Ectodermal cell (in vitro differentiated cells): ENCODE data around the gene HOXB1. TPM values are rescaled to one million over a fixed set of nuclear protein-coding genes. Genes with fewer than 3 reads are reported as not detected.
A peak's percentile ranks its signal among the peaks of the same experiment; 100 is the strongest.

ENCODE experiments used
- H3K27ac ChIP-seq: 2 replicates; pipeline ENCODE4 v1.7.0; 2013; ENCODE audit warnings: mild to moderate bottlenecking, low read depth, low read length; ENCODE audit not compliant: insufficient read depth, poor library complexity, severe bottlenecking
- H3K27me3 ChIP-seq: 2 replicates; pipeline ENCODE4 v1.7.0; 2013; ENCODE audit warnings: mild to moderate bottlenecking, low read length; ENCODE audit not compliant: insufficient read depth, control insufficient read depth, poor library complexity, severe bottlenecking
- H3K36me3 ChIP-seq: one replicate; pipeline ENCODE4 v1.7.0; 2013; ENCODE audit warnings: low read length; ENCODE audit not compliant: control insufficient read depth, insufficient read depth
- H3K4me1 ChIP-seq: one replicate; pipeline ENCODE4 v1.7.0; 2013; ENCODE audit warnings: low read length; ENCODE audit not compliant: control insufficient read depth, insufficient read depth
- H3K4me3 ChIP-seq: 2 replicates; pipeline ENCODE4 v1.7.0; 2013; ENCODE audit warnings: low read depth, low read length, control low read depth; ENCODE audit not compliant: insufficient read depth
- H3K9me3 ChIP-seq: 2 replicates; pipeline ENCODE4 v1.7.0; 2013; ENCODE audit warnings: mild to moderate bottlenecking, low read length, moderate library complexity; ENCODE audit not compliant: control insufficient read depth
- whole genome bisulfite sequencing, 2 experiments: methylation state at CpG; one replicate each; pipeline ENCODE4 v1.1.7; 2013; ENCODE audit warnings: missing lambda C conversion rate in 2 of 2; 5-methylcytosine and 5-hydroxymethylcytosine counted together
- polyA plus RNA-seq, 4 experiments: library from polyadenylated mRNA; stranded (reverse); fragments of 50-300 nt; gene quantifications; one replicate each; pipeline ENCODE4 v1.2.3, GENCODE V29; 2013

The HOXB1 gene
- 8.4 TPM for polyA plus RNA-seq (2013, experiment 1 of 4)
- 6.0 TPM for polyA plus RNA-seq (2013, experiment 2 of 4)
- polyA plus RNA-seq (2013, experiment 3 of 4) = 19.2 TPM
- 20.3 TPM for polyA plus RNA-seq (2013, experiment 4 of 4)

DNA sequence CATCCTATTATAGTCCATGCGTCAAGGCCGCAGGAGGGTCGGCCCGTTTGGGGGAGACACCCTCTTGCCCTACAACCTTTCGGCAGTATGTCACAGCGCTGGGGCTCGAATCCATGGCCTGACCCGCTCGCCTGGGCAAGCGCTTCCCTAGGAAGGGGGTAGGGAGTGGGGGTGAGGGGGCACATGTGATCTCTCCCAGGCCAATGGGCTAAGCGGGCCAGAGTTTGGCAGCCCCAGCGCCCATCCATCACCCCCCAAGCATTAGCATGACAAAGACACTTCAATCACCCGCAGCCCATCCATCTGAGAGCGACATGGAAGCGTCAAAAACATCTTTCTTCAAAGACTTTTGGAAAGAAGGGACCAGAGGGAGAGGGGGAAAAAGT is at the start of gene HOXB1:
Gene HOXB1 (minus strand): TSS at position 125 of the 386 bp plus-strand sequence. CDS start 107 bp downstream, at position 18.
- Histone ChIP-seq H3K4me1 (peaks cover 32% of the 10 kb centered on the region), H3K27ac (peak within 1 kb of the TSS; percentile 60), H3K27me3 (peaks cover 91% of the 10 kb centered on the region), H3K9me3 (no peaks in the 10 kb centered on the region), H3K36me3 (no peaks in the 10 kb centered on the region), H3K4me3 (peak within 1 kb of the TSS; percentile 12)
- 3% methylated on average over 15 of the region's 15 CpGs for WGBS, 2 experiments

DNA sequence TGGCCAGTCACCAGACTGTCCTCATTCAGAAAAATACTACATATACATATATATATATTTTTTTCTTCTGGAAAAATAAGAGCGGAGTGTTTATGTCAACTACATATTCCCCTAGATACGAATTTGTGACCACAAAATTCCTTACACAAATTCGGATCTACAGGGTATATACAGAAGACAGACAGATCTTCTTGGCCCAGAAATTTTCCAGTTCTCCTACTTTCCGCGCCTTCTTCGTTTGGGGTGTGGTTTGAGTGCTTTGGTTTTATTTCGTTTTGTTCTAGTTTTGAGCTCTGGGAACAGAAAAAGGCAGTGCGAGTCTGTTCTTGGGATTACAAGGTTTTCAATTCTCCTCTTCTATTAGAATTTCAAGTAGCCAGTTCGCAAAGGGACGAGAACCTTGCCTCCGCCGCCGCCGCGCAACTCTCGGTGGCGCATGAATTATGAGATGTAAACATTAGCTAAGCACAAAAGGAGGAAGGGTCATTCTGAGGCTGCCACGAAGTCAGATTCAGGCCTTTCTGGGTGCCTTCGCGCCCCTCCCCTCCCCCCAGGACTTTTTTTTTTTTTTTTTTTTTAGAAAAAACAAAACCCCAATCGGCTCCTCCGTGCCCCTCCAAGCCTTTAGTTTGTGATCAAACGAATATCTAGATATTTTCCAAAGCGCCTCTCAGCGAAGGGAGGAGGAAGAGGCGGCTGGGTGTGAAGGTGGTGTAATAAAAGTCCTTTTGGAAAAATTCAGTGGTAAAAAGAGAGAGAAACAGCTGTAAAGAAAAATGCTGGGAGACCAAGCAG is 49.1 kb upstream of the HOXB1 start:
- Histone ChIP-seq H3K27me3 (peaks cover 100% of the 10 kb centered on the region), H3K36me3 (no peaks in the 10 kb centered on the region), H3K27ac (no peak overlapping the region), H3K9me3 (no peaks in the 10 kb centered on the region), H3K4me1 (no peaks in the 10 kb centered on the region), H3K4me3 (no peak overlapping the region)
- 6 to 8% methylated on average over 24 of the region's 26 CpGs for WGBS, 2 experiments

DNA sequence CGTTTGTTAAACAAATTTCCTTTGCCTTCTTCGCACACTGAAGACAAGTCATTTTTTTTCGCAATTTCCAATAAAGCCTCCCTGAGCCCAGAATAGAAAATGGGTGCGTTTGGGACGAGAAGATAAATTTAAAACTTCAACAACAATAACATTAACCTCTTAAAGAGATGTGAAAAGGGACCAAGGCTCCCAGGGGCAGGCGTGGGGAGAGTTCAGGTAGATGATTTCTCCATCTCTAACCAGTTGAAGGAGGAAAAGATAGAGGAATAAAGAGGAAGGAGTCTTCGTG is 48.6 kb upstream of the HOXB1 start:
- 5 to 6% methylated on average over 3 to 6 of the region's 7 CpGs for WGBS, 2 experiments
- Histone ChIP-seq H3K27me3 (peaks cover 100% of the 10 kb centered on the region), H3K4me1 (no peaks in the 10 kb centered on the region), H3K9me3 (no peaks in the 10 kb centered on the region), H3K4me3 (no peak overlapping the region), H3K36me3 (no peaks in the 10 kb centered on the region), H3K27ac (no peak overlapping the region)

DNA sequence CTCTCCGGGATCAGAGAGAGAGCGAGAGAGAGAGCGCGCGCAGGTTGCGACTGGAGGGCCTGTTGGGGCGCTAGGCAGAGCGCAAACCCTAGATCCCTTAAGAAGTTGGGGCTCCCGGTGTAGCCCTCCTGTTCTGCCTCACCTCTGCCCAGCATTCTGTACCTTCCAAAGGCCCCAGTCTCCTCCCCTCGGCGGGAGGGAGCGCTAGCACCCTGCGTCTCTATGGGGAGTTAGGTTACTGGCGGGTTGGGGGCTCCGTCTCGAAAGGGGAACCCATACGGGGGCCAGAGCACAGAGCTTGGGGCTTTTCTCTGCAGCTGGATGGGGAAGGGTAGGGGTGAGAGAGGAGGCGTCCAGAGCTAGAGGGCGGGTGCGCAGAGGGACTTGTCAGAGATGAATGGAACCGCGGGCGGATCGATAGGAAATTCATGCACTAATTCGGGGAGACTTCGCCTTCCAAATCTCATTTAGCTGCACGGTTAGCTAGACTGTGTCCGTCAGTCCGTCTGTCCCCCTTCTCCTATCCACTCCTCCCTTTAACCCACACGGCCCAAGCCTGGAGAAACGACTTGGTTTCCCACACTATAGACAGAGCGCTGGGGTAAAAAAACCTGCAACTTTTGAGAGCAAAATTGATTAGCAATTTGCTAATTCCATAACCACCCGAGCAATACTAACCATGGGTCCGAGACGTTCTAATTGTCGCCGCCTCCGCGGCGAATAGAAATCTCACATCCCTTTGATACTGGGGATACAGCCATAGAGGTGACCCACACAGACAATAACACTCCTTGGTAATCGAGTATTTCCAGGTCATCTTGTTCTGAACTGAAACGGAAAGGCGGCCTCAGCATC is 48.0 kb upstream of the HOXB1 start:
- Histone ChIP-seq H3K4me1 (no peaks in the 10 kb centered on the region), H3K9me3 (no peaks in the 10 kb centered on the region), H3K36me3 (no peaks in the 10 kb centered on the region), H3K27ac (no peak overlapping the region), H3K4me3 (no peak overlapping the region), H3K27me3 (peaks cover 100% of the 10 kb centered on the region)
- 3 to 4% methylated on average over 43 of the region's 43 CpGs for WGBS, 2 experiments

DNA sequence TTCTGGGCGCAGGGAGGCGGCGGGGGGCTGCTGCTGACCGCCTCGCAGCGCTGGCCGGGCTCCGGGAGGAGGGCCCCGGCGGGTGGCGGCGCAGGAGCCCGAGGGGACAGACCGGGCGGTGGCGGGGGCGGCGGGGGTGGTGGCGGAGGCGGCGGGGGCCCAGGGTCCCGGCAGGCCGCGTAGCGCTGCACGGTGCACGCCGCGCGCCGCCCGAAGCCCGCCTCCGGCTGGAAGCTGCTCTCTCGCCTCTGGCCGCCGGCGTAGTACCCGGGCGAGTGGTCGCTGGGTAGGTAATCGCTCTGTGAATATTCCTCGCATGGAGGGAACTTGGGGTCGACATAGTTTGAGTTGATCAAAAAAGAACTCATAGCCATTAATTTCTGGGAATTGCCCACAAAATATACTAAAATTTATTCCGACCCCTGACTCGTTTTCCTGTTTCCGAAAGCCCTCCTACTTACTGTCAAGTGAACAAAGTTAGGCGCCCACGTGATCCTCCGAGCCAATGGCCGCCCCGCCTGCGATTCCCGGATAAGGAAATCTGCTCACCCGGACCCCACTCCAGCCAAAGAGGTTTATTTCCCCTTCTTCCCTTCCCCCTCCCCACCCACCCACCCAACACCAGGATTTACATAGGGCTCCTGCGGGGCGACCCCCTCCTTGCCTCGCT is 47.3 kb upstream of the HOXB1 start, which contains the start of gene HOXB4:
Gene HOXB4 (minus strand): TSS at position 405 of the 670 bp plus-strand sequence. CDS start 31 bp downstream, at position 374.
- H3K27ac ChIP-seq = no peak within 1 kb of the TSS

DNA sequence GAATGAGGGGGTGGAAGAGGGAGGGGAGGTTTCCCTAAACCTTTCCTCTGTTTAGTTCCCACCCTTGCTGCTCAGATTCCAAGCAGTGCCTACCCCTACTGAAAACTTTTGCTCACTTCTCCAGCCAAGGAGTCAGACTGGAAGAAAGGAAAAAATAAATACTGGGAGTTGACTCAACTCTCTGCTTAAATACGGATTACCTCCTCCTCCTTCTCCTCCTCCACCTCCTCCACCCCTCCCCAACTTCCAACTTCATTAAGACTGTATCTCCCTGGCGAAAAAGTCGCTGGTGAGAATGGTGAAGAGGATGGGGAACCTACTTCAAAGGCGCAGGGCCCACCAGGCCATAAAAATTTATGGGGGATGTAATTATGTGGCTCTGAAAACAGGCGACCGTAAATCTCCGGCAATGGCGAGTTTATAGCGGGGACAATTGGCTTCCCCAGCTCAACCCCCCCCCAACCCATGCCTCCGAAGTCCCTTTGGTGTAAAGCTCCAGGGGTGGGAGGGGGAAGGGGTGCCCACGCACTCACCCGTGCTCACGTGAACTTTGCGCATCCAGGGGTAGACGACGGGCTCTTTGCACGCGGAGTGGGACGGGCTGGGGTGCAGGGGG is 46.6 kb upstream of the HOXB1 start:
- WGBS, 2 experiments = 3% methylated on average over 19 of the region's 19 CpGs
- Histone ChIP-seq H3K4me3 (no peak overlapping the region), H3K4me1 (no peaks in the 10 kb centered on the region)

More for the DNA sequence above, 47.3 kb upstream of the HOXB1 start, which contains the start of gene HOXB4:
- Histone ChIP-seq H3K4me3 (no peak within 1 kb of the TSS), H3K9me3 (no peaks in the 10 kb centered on the region), H3K36me3 (no peaks in the 10 kb centered on the region), H3K4me1 (no peaks in the 10 kb centered on the region), H3K27me3 (peaks cover 100% of the 10 kb centered on the region)
- 1% methylated on average over 58 of the region's 58 CpGs for WGBS, 2 experiments

DNA sequence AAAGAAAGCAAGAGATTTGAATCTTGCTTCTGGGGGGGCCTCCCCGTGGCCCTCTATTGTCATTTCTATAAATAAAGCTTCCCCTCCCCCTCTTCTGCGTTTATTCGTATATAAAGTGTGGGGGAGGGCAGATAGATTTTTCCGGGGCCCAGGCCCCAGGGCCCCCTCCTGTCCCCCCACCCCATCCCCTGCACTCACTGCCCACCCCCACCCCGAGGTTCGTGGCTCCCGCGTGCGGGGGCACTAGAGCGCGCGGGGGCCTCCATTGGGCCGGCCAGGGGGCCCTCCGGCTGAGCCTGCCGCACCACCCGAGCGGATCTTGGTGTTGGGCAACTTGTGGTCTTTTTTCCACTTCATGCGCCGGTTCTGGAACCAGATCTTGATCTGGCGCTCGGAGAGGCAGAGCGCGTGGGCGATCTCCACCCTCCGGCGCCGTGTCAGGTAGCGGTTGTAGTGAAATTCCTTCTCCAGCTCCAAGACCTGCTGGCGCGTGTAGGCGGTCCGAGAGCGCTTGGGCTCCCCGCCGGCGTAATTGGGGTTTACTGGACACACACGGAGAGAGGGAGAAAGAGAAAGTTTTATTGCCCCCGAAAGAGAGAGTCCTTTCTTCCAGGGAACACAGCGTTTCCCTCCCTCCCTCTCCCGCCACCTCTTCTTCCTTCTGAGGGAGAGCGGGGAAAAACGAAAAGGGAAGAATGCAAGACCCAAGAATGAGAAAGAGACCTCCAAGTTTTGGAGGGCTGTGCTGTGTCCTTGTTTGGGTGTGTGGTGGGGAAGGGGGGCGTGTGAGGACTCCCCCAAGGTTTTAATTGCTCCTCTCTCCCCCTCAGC is 45.9 kb upstream of the HOXB1 start:
- WGBS, 2 experiments = 2 to 3% methylated on average over 34 to 38 of the region's 43 CpGs
- H3K27ac ChIP-seq = no peak overlapping the region
- no peak overlapping the region for H3K4me3 ChIP-seq
- H3K36me3 ChIP-seq = no peaks in the 10 kb centered on the region
- H3K9me3 ChIP-seq = no peaks in the 10 kb centered on the region
- no peaks in the 10 kb centered on the region for H3K4me1 ChIP-seq
- peaks cover 100% of the 10 kb centered on the region for H3K27me3 ChIP-seq

More for the DNA sequence above, 46.6 kb upstream of the HOXB1 start:
- Histone ChIP-seq H3K27ac (no peak overlapping the region), H3K9me3 (no peaks in the 10 kb centered on the region), H3K36me3 (no peaks in the 10 kb centered on the region), H3K27me3 (peaks cover 100% of the 10 kb centered on the region)

DNA sequence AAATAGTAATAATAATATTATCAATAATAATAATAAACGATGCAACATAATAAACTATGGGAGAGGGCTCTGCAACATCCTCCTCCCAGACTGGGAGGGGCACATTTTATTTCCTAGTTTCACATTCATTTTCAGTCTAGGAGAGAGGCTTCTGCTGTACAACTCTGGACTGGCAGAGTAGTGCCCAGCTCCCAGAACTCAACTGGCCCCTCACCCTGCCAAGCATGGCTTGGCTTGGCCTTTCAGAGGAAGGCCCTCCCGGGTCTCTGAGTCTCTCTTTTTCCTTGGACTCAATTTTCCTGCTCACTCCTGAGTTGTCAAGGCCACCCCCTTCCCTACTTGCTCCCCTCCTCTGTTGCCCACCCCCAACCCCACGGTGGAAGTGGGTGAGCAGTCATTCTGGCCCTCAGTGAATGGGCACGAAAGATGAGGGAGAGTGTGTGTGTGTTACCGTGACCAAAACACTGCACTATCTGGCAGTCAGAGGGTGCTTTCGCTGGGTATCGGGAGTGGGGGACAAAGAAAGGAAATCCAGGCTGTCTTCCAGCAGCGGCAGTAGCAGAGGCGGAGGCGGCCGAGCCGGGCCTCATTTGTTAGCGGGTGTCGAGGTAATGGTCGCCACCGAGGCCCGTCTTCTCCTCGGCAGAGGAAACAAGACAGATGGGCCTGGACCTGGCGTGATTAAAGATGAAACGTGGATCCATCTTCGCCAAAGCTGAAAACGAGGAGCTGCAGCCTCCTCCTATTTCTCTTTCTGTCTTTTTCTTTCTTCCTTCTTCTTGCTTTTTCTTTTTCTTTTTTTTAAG is 45.1 kb upstream of the HOXB1 start:
- H3K27ac ChIP-seq = no peak overlapping the region
- peaks cover 100% of the 10 kb centered on the region for H3K27me3 ChIP-seq
- 4% methylated on average over 20 to 22 of the region's 22 CpGs for WGBS, 2 experiments
- no peaks in the 10 kb centered on the region for H3K4me1 ChIP-seq
- H3K4me3 ChIP-seq = no peak overlapping the region
- no peaks in the 10 kb centered on the region for H3K36me3 ChIP-seq
- H3K9me3 ChIP-seq = no peaks in the 10 kb centered on the region
